ENCODE measurements around the gene SCIMP.

The SCIMP gene

DNA sequence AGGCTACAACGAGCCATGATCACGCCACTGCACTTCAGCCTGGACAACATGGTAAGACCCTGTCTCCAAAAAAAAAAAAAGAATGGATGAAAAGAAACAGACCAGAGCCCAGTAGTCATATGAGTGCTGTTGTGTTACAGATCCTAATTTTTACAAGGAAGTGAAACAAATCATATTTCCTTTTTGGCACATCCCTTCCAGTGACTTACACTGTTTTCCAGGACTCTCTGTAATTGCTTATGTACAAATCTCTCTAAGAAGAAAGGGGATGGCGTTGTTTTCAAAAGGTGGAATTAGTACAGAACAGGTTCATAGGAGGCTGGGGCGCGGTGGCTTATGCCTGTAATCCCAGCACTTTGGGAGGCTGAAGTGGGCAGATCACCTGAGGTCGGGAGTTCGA, 23.2 kb downstream of the SCIMP start:
- H3K27me3 ChIP-seq (replicated peaks) = no peaks in the 10 kb centered on the region
- H3K36me3 ChIP-seq (replicated peaks) = no peaks in the 10 kb centered on the region
- TF ChIP-seq, protein P1, sequence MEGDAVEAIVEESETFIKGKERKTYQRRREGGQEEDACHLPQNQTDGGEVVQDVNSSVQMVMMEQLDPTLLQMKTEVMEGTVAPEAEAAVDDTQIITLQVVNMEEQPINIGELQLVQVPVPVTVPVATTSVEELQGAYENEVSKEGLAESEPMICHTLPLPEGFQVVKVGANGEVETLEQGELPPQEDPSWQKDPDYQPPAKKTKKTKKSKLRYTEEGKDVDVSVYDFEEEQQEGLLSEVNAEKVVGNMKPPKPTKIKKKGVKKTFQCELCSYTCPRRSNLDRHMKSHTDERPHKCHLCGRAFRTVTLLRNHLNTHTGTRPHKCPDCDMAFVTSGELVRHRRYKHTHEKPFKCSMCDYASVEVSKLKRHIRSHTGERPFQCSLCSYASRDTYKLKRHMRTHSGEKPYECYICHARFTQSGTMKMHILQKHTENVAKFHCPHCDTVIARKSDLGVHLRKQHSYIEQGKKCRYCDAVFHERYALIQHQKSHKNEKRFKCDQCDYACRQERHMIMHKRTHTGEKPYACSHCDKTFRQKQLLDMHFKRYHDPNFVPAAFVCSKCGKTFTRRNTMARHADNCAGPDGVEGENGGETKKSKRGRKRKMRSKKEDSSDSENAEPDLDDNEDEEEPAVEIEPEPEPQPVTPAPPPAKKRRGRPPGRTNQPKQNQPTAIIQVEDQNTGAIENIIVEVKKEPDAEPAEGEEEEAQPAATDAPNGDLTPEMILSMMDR (IDR thresholded peaks at IDR 0.05; ENCODE audit: low read depth, low read length, missing control alignments) = no peak
- no peak overlapping the region for H3K4me3 ChIP-seq (ENCODE audit: low read depth, low read length)
- in situ Hi-C loops (cut with HindIII; ENCODE audit: low pct_ligation_motif_present, low sequenced_read_pairs) = no loop called here
- H3K27ac ChIP-seq = no peak overlapping the region
- DNase-seq = no peak

DNA sequence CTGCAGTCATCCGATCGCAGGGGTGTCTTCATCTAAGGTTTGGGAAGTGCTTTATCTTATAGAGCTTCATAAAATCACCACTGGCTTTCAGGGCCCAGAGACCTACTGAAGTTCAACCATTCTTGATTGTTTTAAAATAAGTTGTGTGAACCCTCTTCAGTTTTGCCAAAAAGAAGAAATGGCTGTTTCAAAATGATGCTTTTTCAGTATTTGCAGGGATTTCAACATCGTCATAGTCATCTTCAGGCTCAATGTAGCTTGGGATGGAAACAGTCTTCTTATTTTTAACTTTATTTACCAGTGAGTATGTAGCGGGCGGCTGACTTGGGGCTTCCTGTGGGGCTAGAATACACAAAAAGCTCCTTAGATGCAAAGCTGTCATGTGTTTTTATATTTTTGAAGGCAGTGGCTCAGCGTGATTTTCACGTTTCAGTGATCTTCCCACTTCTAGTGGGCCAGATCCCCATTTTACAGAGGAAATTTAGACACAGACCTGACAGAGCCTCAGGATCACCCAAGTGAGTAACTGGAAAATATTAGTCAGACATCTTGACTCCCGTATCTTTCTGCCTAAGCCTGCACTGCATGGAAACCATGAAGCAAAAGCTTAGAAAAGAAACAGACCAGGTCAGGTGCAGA, 23.9 kb downstream of the SCIMP start:
- H3K27ac ChIP-seq = no peak overlapping the region
- in situ Hi-C loops (cut with HindIII; ENCODE audit: low pct_ligation_motif_present, low sequenced_read_pairs) = no loop called here

DNA sequence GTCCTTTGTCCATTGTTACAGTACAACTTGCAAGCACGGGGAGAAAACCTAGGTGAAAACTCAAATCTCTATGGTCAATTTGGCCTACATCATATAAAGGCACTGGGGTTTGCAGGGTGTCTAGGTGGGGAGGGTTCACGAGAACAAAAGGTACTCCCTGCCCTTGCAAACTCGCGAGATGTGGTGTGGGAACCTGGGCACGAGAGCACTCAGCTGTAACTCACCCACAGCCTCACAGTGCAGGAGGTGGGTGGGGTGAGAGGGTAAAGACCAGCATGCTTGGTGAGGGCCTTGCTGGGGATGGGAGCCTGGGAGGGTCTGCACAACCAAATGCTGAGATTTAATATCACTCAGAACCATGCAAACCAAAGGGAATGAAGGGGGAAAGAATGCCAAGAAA, 24.6 kb downstream of the SCIMP start:
- no peak for DNase-seq
- Histone ChIP-seq H3K27me3 (replicated peaks) (no peaks in the 10 kb centered on the region), H3K4me3 (ENCODE audit: low read depth, low read length) (no peak overlapping the region), H3K36me3 (replicated peaks) (no peaks in the 10 kb centered on the region), H3K27ac (no peak overlapping the region)
- in situ Hi-C loops (cut with HindIII; ENCODE audit: low pct_ligation_motif_present, low sequenced_read_pairs) = no loop called here
- TF ChIP-seq, protein P1 (IDR thresholded peaks at IDR 0.05; ENCODE audit: low read depth, low read length, missing control alignments) = no peak

More for the DNA sequence above, 23.9 kb downstream of the SCIMP start:
- no peak overlapping the region for H3K4me3 ChIP-seq (ENCODE audit: low read depth, low read length)
- TF ChIP-seq, protein P1 (IDR thresholded peaks at IDR 0.05; ENCODE audit: low read depth, low read length, missing control alignments) = no peak
- H3K27me3 ChIP-seq (replicated peaks) = no peaks in the 10 kb centered on the region
- no peak for DNase-seq
- H3K36me3 ChIP-seq (replicated peaks) = no peaks in the 10 kb centered on the region

DNA sequence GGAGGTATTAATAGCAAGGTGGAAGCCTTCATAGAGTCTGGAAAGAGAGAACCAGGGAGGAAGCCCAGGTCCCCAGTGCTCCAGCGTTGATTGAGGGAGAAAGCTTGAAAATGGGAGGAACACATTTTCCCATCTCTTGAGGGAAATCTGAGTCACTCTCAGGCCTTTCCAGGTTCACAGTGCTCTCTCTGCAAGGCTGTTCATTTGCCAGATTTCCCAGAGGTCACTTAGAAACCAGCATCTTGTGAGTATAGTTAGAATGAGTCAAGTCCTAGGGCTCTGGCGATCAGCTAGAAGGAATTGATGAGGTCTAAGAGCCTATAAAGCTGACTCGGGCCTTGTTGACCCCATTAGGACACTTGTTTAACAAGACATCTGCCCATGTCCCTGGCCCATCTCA, 25.3 kb downstream of the SCIMP start:
- no peaks in the 10 kb centered on the region for H3K27me3 ChIP-seq (replicated peaks)
- TF ChIP-seq, protein P1 (IDR thresholded peaks at IDR 0.05; ENCODE audit: low read depth, low read length, missing control alignments) = no peak
- no peaks in the 10 kb centered on the region for H3K36me3 ChIP-seq (replicated peaks)
- H3K4me3 ChIP-seq (ENCODE audit: low read depth, low read length) = no peak overlapping the region
- H3K27ac ChIP-seq = no peak overlapping the region
- peak; percentile 35 for DNase-seq
- in situ Hi-C loops (cut with HindIII; ENCODE audit: low pct_ligation_motif_present, low sequenced_read_pairs) = no loop called here

DNA sequence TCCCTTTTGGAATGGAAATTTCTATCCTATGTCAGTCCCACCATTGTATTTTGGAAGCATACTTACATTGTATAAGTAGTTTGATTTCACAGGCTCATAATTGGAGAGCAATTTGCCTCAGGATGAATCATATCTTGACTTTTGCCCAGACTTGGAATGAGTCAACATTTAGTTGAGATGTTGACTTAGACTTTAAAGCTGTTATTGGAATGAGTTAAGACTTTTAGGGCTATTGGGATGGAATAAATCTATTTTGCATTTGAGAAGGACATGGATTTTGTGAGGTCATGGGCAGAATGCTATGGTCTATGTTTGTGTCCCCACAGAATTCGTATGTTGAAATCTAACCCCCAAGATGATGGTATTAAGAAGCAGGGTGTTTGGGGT, 30.8 kb downstream of the SCIMP start:
- Histone ChIP-seq H3K4me3 (ENCODE audit: low read depth, low read length) (no peak overlapping the region), H3K36me3 (replicated peaks) (no peaks in the 10 kb centered on the region), H3K27me3 (replicated peaks) (no peaks in the 10 kb centered on the region), H3K27ac (no peak overlapping the region)
- TF ChIP-seq, protein P1 (IDR thresholded peaks at IDR 0.05; ENCODE audit: low read depth, low read length, missing control alignments) = no peak
- DNase-seq = peak; percentile 39
- in situ Hi-C loops (cut with HindIII; ENCODE audit: low pct_ligation_motif_present, low sequenced_read_pairs) = no loop called here

Data from brain microvascular endothelial cell (primary cell).